ENCODE data around the gene FGF18. TPM values are rescaled to one million over a fixed set of nuclear protein-coding genes. Genes with fewer than 3 reads are reported as not detected.
A peak's percentile ranks its signal among the peaks of the same experiment; 100 is the strongest.

The FGF18 gene
- total RNA-seq, 1 experiment from 2014 or later, result 2.1 TPM

DNA sequence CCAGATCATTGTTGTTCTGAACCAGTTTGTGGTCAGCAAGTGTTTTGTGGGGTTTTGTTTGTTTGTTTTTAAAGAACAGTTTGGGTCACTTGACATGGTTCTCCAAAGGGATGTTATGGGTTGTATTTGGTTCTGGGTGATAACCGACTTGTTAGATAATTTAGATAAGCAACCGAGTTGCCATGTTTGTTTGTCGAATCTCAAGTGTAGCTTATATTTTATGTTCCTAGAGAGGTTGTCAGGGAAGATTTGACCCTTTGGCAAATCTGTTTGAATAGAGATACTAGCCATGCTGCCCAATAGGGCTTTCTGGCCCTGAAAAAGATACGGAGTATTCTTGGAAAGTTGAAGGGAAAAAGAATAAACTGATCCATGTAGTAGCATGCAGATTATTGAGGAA, 12.2 kb upstream of the FGF18 start:
- ChIA-PET POLR2A (no interaction called here), CTCF (no interaction called here)
- intact Hi-C loops (cut with micrococcal nuclease; ENCODE audit: unreplicated experiment), result no loop called here
- Histone ChIP-seq H3K4me3 (ENCODE audit: low read depth, low read length) (no peak overlapping the region), H3K27me3 (replicated peaks; ENCODE audit: control insufficient read depth, insufficient read depth, low read length) (no peaks in the 10 kb centered on the region), H3K36me3 (ENCODE audit: control insufficient read depth, insufficient read depth, low read length) (no peaks in the 10 kb centered on the region; the same call in 1 of the 2 replicates), H3K9me3 (no peaks in the 10 kb centered on the region), H3K4me1 (no peaks in the 10 kb centered on the region; the same call in 1 of the 2 replicates)
- no peaks in the 10 kb centered on the region for H3K27me3 Mint-ChIP-seq (ENCODE audit: insufficient read depth, unreplicated experiment)
- DNase-seq, result no peak
- H3K27ac Mint-ChIP-seq (ENCODE audit: unreplicated experiment), result peak overlapping the region; percentile 86
- BruUV-seq (replicated peaks), result TSS peak; percentile 3
- H3K36me3 Mint-ChIP-seq (ENCODE audit: insufficient read depth, unreplicated experiment), result peaks cover 85% of the 10 kb centered on the region
- H3K4me3 Mint-ChIP-seq (ENCODE audit: unreplicated experiment), result no peak overlapping the region
- peaks cover 15% of the 10 kb centered on the region for H3K4me1 Mint-ChIP-seq (ENCODE audit: low read depth, unreplicated experiment)
- TF ChIP-seq, protein P1, sequence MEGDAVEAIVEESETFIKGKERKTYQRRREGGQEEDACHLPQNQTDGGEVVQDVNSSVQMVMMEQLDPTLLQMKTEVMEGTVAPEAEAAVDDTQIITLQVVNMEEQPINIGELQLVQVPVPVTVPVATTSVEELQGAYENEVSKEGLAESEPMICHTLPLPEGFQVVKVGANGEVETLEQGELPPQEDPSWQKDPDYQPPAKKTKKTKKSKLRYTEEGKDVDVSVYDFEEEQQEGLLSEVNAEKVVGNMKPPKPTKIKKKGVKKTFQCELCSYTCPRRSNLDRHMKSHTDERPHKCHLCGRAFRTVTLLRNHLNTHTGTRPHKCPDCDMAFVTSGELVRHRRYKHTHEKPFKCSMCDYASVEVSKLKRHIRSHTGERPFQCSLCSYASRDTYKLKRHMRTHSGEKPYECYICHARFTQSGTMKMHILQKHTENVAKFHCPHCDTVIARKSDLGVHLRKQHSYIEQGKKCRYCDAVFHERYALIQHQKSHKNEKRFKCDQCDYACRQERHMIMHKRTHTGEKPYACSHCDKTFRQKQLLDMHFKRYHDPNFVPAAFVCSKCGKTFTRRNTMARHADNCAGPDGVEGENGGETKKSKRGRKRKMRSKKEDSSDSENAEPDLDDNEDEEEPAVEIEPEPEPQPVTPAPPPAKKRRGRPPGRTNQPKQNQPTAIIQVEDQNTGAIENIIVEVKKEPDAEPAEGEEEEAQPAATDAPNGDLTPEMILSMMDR (IDR thresholded peaks at IDR 0.05; ENCODE audit: insufficient read depth in 1 of 2, low read depth in 1 of 2, low read length in 1 of 2, severe bottlenecking in 1 of 2, unreplicated experiment in 1 of 2), result no peak
- H3K9me3 Mint-ChIP-seq (ENCODE audit: unreplicated experiment), result no peaks in the 10 kb centered on the region

DNA sequence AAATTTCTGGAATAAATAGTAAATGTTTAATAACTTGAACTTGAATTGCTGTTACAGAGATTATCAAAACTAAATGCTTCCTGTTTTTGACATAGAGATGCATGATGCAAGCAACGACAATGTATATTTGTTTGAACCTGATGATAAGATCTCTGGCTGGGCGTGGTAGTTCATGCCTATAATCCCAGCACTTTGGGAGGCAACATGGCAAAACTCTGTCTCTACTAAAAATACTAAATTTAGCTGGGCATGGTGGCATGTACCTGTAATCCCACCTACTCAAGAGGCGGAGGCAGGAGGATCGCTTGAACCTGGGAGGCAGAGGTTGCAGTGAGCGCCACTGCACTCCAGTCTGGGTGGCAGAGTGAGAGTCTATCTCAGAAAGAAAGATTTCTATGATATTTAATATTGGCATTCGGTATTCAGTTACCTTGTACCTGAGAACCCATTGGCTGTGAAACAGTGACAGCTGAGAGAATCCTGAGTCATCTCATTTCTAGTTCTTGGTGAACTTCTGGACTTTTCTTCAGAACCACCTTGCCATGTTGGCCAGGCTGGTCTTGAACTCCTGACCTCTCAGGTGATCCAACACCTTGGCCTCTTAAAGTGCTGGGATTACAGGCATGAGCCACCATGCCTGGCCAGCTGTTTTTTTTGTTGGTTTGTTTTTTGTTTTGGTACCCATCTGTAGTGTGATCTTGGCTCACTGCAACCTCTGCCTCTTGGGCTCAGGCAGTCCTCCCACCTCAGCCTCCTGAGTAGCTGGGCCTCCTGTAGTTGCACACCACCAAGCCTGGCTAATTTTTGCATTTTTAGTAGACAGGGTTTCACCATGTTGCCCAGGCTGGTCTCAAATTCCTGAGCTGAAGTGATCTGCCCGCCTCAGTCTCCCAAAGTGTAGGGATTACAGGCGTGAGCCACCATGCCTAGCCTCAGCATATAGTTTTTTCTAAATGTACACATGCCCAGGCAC, 10.0 kb upstream of the FGF18 start:
- BruUV-seq (replicated peaks), result no TSS peak
- Histone ChIP-seq H3K9me3 (no peaks in the 10 kb centered on the region), H3K4me3 (ENCODE audit: low read depth, low read length) (no peak overlapping the region), H3K4me1 (no peaks in the 10 kb centered on the region; the same call in 1 of the 2 replicates), H3K36me3 (ENCODE audit: control insufficient read depth, insufficient read depth, low read length) (peaks cover 2% of the 10 kb centered on the region), H3K27me3 (replicated peaks; ENCODE audit: control insufficient read depth, insufficient read depth, low read length) (no peaks in the 10 kb centered on the region)
- ChIA-PET CTCF (no interaction called here), POLR2A (no interaction called here)
- TF ChIP-seq, protein P1 (IDR thresholded peaks at IDR 0.05; ENCODE audit: insufficient read depth in 1 of 2, low read depth in 1 of 2, low read length in 1 of 2, severe bottlenecking in 1 of 2, unreplicated experiment in 1 of 2), result no peak
- H3K27me3 Mint-ChIP-seq (ENCODE audit: insufficient read depth, unreplicated experiment), result no peaks in the 10 kb centered on the region
- no peak for DNase-seq
- peak overlapping the region; percentile 25 for H3K27ac Mint-ChIP-seq (ENCODE audit: unreplicated experiment)
- no peak overlapping the region for H3K4me3 Mint-ChIP-seq (ENCODE audit: unreplicated experiment)
- H3K36me3 Mint-ChIP-seq (ENCODE audit: insufficient read depth, unreplicated experiment), result peaks cover 100% of the 10 kb centered on the region
- H3K4me1 Mint-ChIP-seq (ENCODE audit: low read depth, unreplicated experiment), result peaks cover 15% of the 10 kb centered on the region
- no peaks in the 10 kb centered on the region for H3K9me3 Mint-ChIP-seq (ENCODE audit: unreplicated experiment)
- intact Hi-C loops (cut with micrococcal nuclease; ENCODE audit: unreplicated experiment), result loop anchor here (10.0 kb wide), 1 partner anchor 635 kb away; no protein-coding TSS in a partner anchor

DNA sequence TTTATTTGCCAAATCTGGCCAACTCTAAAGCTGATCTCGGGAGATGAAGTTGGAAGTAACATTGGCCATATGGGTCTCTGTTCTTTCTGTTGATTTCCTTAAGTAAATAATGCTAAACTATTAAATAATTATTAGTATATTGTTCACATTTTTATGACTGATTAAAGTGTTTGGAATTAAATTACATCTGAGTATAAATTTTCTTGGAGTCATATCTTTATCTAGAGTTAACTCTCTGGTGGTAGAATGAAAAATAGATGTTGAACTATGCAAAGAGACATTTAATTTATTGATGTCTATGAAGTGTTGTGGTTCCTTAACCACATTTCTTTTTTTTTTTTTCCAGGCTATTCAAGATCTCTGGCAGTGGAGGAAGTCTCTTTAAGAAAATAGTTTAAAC, 9.3 kb upstream of the FGF18 start:
- ChIA-PET POLR2A (no interaction called here), CTCF (no interaction called here)
- H3K36me3 ChIP-seq (ENCODE audit: control insufficient read depth, insufficient read depth, low read length), result peaks cover 2% of the 10 kb centered on the region
- H3K4me1 ChIP-seq, result no peaks in the 10 kb centered on the region; the same call in 1 of the 2 replicates
- no peaks in the 10 kb centered on the region for H3K9me3 ChIP-seq
- no peaks in the 10 kb centered on the region for H3K27me3 ChIP-seq (replicated peaks; ENCODE audit: control insufficient read depth, insufficient read depth, low read length)
- H3K9me3 Mint-ChIP-seq (ENCODE audit: unreplicated experiment), result no peaks in the 10 kb centered on the region
- peaks cover 15% of the 10 kb centered on the region for H3K4me1 Mint-ChIP-seq (ENCODE audit: low read depth, unreplicated experiment)
- H3K4me3 ChIP-seq (ENCODE audit: low read depth, low read length), result no peak overlapping the region
- no peak overlapping the region for H3K4me3 Mint-ChIP-seq (ENCODE audit: unreplicated experiment)
- no peak overlapping the region for H3K27ac Mint-ChIP-seq (ENCODE audit: unreplicated experiment)
- intact Hi-C loops (cut with micrococcal nuclease; ENCODE audit: unreplicated experiment), result loop anchor here (10.0 kb wide), 1 partner anchor 635 kb away; no protein-coding TSS in a partner anchor
- H3K36me3 Mint-ChIP-seq (ENCODE audit: insufficient read depth, unreplicated experiment), result peaks cover 100% of the 10 kb centered on the region
- no peaks in the 10 kb centered on the region for H3K27me3 Mint-ChIP-seq (ENCODE audit: insufficient read depth, unreplicated experiment)
- no peak for DNase-seq
- BruUV-seq (replicated peaks), result no TSS peak
- TF ChIP-seq, protein P1 (IDR thresholded peaks at IDR 0.05; ENCODE audit: insufficient read depth in 1 of 2, low read depth in 1 of 2, low read length in 1 of 2, severe bottlenecking in 1 of 2, unreplicated experiment in 1 of 2), result no peak
